Tibial nerve (tissue), 4 donors: ENCODE measurements around the gene SHMT1. TPM values are rescaled to one million over a fixed set of nuclear protein-coding genes. Genes with fewer than 3 reads are reported as not detected.
"Not testable (repeated sequence)": the region's sequence is repeated elsewhere in the genome, so short reads cannot be mapped to it uniquely, and the experiment has no call there.

Source experiments
- DNase-seq, 2 donors: peaks; one replicate each; pipeline ENCODE4 v3.0.0-alpha.2; 2019; ENCODE audit warnings: low spot score in 2 of 2
- H3K27ac ChIP-seq, 4 donors: fragments of 200-600 bp; sonication (generic) in 3 of 4; one replicate each; pipeline ENCODE4 v1.5.1; 2017 to 2019; ENCODE audit warnings: mild to moderate bottlenecking in 1 of 4
- H3K27me3 ChIP-seq, 2 donors: fragments of 200-600 bp; sonication (generic) in 1 of 2; one replicate each; pipeline versions ENCODE4 v1.5.1 to v1.6.0; 2017 to 2019
- H3K36me3 ChIP-seq, 3 donors: fragments of 200-600 bp; sonication (generic); one replicate each; pipeline ENCODE4 v1.5.1; 2018 to 2019
- H3K4me1 ChIP-seq, 4 donors: fragments of 200-600 bp; sonication (generic) in 3 of 4; one replicate each; pipeline ENCODE4 v1.5.1; 2017 to 2019
- H3K4me3 ChIP-seq, 4 donors: fragments of 200-600 bp; sonication (generic) in 3 of 4; one replicate each; pipeline ENCODE4 v1.5.1; 2017 to 2019; ENCODE audit warnings: mild to moderate bottlenecking in 1 of 4, moderate library complexity in 1 of 4
- H3K9me3 ChIP-seq, 4 donors: fragments of 200-600 bp; sonication (generic) in 3 of 4; one replicate each; pipeline ENCODE4 v1.5.1; 2017 to 2019
- EP300 ChIP-seq, 2 donors: sonication (generic); formaldehyde crosslinking; IDR thresholded peaks; one replicate each; pipeline ENCODE4 v1.6.1; 2017; ENCODE audit warnings: antibody characterized with exemption in 2 of 2, mild to moderate bottlenecking in 1 of 2
- POLR2A ChIP-seq, 2 donors: fragments of 450-650 bp; IDR thresholded peaks; one replicate each; pipeline ENCODE4 v1.6.1; 2017; ENCODE audit warnings: antibody characterized with exemption in 2 of 2, mild to moderate bottlenecking in 2 of 2, moderate library complexity in 2 of 2
- WGBS, 2 donors: methylation state at CpG; one replicate each; pipeline ENCODE4 v1.1.5; 2018; 5-methylcytosine and 5-hydroxymethylcytosine counted together
- total RNA-seq, 4 donors: library from RNA; depleted of rRNA; stranded (reverse); fragments of >200 nt; gene quantifications; one replicate each; pipeline ENCODE4 v1.1.0, GENCODE V29; 2016
- TF ChIP-seq, protein P1 (sequence below), 5 experiments: fragments of 200-600 bp in 3 of 5; fragments of 450-650 bp in 2 of 5; sonication (generic) in 3 of 5; IDR thresholded peaks; one replicate each; pipeline ENCODE4 v1.5.1; 2016 to 2019; ENCODE audit warnings: antibody characterized with exemption in 5 of 5, mild to moderate bottlenecking in 3 of 5, moderate library complexity in 2 of 5

SHMT1 gene
- total RNA-seq, 4 donors from 2014 or later: 48.0 to 69.5 (median 59.3) TPM

DNA sequence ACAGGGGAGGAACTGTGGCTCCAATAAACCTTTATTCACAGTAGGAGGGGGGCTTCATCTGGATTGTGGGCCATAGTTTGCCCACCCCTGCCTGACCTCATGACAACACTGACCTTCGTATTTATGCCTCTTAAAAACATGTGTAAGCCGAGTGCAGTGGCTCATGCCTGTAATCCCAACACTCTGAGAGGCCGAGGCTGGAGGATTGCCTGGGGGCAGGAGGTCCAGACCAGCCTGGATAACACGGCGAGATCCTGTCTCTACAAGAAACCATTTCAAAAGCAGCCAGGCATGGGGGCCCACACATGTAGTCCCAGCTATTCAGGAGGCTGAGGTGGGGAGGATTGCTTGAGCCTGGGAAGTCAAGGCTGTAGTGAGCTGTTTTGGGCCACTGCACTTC is 24.2 kb upstream of the SHMT1 start:
- H3K4me1 ChIP-seq, H3K4me3 ChIP-seq, H3K36me3 ChIP-seq, H3K9me3 ChIP-seq, DNase-seq, H3K27ac ChIP-seq: not testable (repeated sequence)
- H3K27me3 ChIP-seq: peaks cover 0 to 16% of the 10 kb centered on the region in 2 donors
- WGBS, 2 donors: 42 to 60% methylated on average over 5 of the region's 5 CpGs

DNA sequence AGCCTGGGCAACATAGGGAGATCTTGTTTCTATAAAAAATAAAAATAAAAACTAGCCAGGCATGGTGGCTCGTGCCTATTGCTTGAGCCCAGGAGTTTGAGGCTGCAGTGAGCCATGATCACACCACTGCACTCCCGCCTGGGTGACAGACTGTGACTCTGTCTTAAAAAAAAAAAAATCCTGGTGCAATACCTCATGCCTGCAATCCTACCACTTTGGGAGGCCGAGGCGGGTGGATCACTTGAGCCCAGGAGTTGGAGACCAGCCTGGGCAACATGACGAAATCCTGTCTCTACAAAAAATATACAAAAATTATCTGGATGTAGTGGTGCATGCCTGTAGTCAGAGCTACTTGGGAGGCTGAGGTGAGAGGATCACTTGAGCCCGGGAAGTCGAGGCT is 20.9 kb upstream of the SHMT1 start:
- H3K4me1 ChIP-seq, H3K36me3 ChIP-seq, H3K27ac ChIP-seq, H3K4me3 ChIP-seq, DNase-seq, H3K9me3 ChIP-seq: not testable (repeated sequence)
- peaks cover 0 to 46% of the 10 kb centered on the region in 2 donors for H3K27me3 ChIP-seq
- whole genome bisulfite sequencing, 2 donors: 89 to 90% methylated on average over 7 of the region's 7 CpGs

DNA sequence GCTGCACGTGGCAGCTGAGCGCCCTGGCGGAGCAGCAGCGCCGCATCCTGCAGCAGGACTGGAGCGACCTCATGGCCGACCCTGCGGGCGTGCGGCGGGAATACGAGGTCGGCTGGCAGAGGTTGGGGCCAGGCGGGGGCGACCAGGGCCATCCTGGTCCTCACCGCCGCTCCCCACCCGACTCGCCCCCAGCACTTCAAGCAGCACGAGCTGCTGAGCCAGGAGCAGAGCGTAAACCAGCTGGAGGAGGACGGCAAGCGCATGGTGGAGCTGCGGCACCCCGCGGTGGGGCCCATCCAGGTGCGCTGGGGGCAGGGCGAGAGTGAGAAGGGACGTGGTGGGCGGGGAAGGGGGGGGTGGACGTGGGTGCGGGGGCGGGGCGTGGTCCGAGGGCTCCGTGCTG is 19.7 kb upstream of the SHMT1 start:
- H3K27ac ChIP-seq, H3K4me1 ChIP-seq, H3K9me3 ChIP-seq, H3K4me3 ChIP-seq, H3K36me3 ChIP-seq, DNase-seq: not testable (repeated sequence)
- peaks cover 0 to 46% of the 10 kb centered on the region in 2 donors for H3K27me3 ChIP-seq
- 39 to 41% methylated on average over 5 to 33 of the region's 36 CpGs for whole genome bisulfite sequencing, 2 donors

DNA sequence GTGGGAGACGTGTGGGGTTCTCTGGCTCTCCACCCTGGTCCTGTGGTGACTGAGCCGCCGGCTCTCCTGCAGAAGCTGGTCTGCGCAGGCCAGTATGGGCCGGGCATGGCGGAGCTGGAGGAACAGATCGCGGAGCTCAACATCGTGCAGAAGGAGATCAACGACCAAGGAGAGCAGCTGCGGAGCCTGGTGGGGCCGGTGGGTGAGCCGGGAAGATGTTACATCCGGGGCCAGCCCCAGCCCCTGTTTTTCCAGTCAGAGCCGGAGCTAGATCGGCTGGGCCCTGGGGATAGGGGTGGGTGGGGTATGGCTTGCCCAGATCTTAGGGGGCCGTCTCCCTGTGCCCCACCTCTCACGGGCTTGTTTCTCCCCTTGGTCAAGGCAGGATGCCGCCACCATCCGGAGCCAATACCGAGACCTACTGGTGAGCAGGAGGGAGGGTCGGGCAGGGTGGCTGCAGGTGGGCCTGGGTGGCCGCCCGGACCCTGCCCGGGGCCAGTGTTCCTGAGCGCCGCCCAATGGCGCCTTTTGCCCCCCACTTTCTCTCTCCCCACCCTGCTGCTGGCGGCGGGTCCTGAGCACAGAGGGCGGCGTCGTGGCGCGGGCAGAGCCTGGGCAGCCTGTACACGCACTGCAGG is 19.2 kb upstream of the SHMT1 start:
- DNase-seq: no peak
- Histone ChIP-seq H3K9me3 (no peaks in the 10 kb centered on the region), H3K36me3 (no peaks in the 10 kb centered on the region), H3K4me3 (no peak overlapping the region), H3K27me3 (peaks cover 0 to 46% of the 10 kb centered on the region in 2 donors), H3K4me1 (peaks cover 0 to 5% (median 2%) of the 10 kb centered on the region in 4 donors), H3K27ac (no peak overlapping the region)
- 68 to 70% methylated on average over 35 to 36 of the region's 36 CpGs for WGBS, 2 donors
- TF ChIP-seq, protein P1, sequence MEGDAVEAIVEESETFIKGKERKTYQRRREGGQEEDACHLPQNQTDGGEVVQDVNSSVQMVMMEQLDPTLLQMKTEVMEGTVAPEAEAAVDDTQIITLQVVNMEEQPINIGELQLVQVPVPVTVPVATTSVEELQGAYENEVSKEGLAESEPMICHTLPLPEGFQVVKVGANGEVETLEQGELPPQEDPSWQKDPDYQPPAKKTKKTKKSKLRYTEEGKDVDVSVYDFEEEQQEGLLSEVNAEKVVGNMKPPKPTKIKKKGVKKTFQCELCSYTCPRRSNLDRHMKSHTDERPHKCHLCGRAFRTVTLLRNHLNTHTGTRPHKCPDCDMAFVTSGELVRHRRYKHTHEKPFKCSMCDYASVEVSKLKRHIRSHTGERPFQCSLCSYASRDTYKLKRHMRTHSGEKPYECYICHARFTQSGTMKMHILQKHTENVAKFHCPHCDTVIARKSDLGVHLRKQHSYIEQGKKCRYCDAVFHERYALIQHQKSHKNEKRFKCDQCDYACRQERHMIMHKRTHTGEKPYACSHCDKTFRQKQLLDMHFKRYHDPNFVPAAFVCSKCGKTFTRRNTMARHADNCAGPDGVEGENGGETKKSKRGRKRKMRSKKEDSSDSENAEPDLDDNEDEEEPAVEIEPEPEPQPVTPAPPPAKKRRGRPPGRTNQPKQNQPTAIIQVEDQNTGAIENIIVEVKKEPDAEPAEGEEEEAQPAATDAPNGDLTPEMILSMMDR (IDR thresholded peaks at IDR 0.05): no peak
- TF ChIP-seq EP300 (IDR thresholded peaks at IDR 0.05) (no peak), POLR2A (IDR thresholded peaks at IDR 0.05) (no peak)

DNA sequence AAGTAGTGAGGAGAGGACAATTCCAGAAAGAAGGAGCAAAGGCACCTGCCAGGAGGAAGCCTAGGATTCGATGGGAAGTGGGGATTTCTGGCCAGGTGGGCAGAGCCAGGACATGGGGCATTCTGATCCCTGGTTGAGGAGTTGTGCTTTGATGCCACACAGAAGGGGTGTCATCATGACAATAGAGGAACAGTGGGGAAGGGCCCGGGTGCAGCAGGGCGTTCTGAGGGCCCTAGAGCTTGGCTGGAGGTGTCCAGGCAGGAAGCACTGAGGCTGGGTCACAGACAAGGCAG is 18.5 kb upstream of the SHMT1 start:
- Histone ChIP-seq H3K4me1 (peaks cover 0 to 5% (median 2%) of the 10 kb centered on the region in 4 donors), H3K4me3 (no peak overlapping the region), H3K27me3 (peaks cover 0 to 46% of the 10 kb centered on the region in 2 donors), H3K9me3 (no peaks in the 10 kb centered on the region), H3K27ac (no peak overlapping the region), H3K36me3 (no peaks in the 10 kb centered on the region)
- no peak for DNase-seq
- WGBS, 2 donors: 65 to 84% methylated on average over 3 of the region's 3 CpGs
- TF ChIP-seq, protein P1 (IDR thresholded peaks at IDR 0.05): no peak
- TF ChIP-seq EP300 (IDR thresholded peaks at IDR 0.05) (no peak), POLR2A (IDR thresholded peaks at IDR 0.05) (no peak)

DNA sequence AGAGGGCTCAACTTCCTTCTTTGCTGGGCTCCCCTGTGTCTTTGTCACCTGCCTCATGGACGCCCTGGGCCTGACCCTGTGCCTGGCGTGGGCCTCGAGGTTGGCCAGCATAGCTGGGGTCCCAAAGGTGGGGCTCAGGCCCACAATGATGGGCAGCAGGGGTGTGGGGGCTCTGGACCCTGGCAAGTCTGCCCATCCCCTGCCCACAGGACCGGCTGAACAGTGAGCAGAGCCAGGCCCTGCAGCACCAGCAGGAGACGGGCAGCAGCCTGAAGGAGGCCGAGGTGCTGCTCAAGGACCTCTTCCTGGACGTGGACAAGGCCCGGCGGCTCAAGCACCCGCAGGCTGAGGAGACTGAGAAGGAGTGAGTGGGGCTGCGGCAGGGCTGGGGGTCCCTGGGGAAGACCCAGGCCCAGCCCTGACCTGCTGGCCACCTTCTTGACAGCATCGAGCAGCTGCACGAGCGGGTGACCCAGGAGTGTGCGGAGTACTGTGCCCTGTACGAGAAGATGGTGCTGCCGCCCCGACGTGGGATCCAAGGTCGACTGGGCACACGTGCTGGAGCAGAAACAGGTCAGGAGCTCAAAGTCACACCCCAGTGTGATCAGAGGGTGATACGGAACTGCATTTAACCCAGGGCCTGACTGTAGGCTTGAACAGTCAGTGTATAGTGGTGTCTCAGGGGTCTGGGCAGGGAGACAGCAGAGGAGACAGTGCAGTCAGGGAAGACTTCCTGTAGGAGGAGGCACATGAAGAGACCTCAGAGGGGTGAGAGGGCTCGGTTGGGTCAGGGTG is 18.0 kb upstream of the SHMT1 start:
- 83 to 84% methylated on average over 18 to 23 of the region's 23 CpGs for WGBS, 2 donors
- no peak overlapping the region for H3K4me3 ChIP-seq
- no peak overlapping the region for H3K27ac ChIP-seq
- DNase-seq: no peak
- H3K4me1 ChIP-seq: peaks cover 0 to 5% (median 2%) of the 10 kb centered on the region in 4 donors
- H3K9me3 ChIP-seq: no peaks in the 10 kb centered on the region
- H3K36me3 ChIP-seq: no peaks in the 10 kb centered on the region
- peaks cover 0 to 46% of the 10 kb centered on the region in 2 donors for H3K27me3 ChIP-seq
- TF ChIP-seq EP300 (IDR thresholded peaks at IDR 0.05) (no peak), POLR2A (IDR thresholded peaks at IDR 0.05) (no peak)
- TF ChIP-seq, protein P1 (IDR thresholded peaks at IDR 0.05): no peak
